OCI-LY3 (cell line): Measurements from ENCODE around the gene ATG10.

Source experiments
- EZH2phosphoT487 ChIP-seq: fragments of 200-600 bp; shearing (Covaris generic); IDR thresholded peaks from 2 replicates; pipeline ENCODE4 v1.6.1; 2018; ENCODE audit warnings: antibody characterized with exemption, mixed run types, low read depth
- TF ChIP-seq, protein P1 (sequence below): fragments of 200-600, 300-600 bp; sonication (generic); IDR thresholded peaks from 2 replicates; pipeline ENCODE4 v1.5.1; 2014; ENCODE audit warnings: antibody characterized with exemption, low read length, low read depth

DNA sequence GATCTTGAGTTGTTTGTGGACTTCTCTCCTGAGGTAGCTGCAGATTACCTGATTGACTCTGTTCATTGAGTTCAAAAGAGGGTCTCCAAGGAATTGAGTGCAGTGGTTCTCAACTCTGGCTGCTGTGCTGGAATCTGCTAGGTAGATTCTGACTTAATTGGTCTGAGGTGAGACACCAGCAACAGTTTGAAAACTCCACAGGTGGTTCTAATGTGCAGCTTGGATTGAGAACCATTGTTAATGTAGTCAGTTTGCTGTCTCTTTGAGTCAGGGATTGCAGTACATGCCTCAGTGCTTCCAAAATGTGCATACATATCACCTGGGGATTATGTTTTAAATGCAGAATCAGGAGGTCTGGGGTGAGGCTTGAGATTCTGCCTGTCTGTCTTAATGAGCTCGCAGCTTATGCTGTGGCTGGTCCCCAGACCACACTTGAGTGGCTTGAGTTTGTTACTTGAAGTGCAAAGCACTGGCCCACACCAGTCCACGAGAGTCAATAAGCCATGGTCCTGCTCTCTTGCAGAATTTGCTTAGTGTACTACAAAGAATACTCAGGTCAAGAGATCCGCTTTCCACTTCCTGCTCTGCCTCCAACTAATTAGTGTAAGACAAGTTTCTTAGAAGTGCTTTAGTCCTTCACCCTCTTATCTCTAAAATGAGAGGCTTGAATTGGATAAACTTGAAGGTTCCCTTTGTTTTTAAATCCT is 82.3 kb downstream of the ATG10 start:
- TF ChIP-seq, protein P1, sequence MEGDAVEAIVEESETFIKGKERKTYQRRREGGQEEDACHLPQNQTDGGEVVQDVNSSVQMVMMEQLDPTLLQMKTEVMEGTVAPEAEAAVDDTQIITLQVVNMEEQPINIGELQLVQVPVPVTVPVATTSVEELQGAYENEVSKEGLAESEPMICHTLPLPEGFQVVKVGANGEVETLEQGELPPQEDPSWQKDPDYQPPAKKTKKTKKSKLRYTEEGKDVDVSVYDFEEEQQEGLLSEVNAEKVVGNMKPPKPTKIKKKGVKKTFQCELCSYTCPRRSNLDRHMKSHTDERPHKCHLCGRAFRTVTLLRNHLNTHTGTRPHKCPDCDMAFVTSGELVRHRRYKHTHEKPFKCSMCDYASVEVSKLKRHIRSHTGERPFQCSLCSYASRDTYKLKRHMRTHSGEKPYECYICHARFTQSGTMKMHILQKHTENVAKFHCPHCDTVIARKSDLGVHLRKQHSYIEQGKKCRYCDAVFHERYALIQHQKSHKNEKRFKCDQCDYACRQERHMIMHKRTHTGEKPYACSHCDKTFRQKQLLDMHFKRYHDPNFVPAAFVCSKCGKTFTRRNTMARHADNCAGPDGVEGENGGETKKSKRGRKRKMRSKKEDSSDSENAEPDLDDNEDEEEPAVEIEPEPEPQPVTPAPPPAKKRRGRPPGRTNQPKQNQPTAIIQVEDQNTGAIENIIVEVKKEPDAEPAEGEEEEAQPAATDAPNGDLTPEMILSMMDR, result no peak
- no peak for TF ChIP-seq EZH2phosphoT487
